Measurements from ENCODE around the gene ANO1.
A peak's percentile ranks its signal among the peaks of the same experiment; 100 is the strongest.

The ANO1 gene

DNA sequence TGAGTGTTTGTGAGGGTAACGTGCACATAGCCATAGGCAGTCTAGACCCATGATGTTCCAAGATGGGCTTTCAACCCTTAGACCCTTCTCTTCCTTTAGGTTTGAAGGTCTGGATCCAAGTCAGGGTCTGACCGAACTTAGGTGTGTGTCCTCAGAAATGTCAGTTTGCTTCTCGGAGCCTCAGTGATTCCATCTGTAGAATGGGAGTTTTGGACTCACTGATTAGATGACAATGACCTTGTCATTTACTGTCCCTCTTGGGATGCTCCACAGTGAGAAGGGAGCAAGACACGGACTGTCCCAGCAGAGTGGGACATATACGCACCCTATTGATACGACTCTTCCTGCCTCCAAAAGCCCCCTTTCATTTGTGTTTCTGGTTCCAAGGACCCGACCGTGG is 37.7 kb downstream of the ANO1 start:
- DNase-seq (ENCODE audit: low read depth in 2 of 2), result no peak

DNA sequence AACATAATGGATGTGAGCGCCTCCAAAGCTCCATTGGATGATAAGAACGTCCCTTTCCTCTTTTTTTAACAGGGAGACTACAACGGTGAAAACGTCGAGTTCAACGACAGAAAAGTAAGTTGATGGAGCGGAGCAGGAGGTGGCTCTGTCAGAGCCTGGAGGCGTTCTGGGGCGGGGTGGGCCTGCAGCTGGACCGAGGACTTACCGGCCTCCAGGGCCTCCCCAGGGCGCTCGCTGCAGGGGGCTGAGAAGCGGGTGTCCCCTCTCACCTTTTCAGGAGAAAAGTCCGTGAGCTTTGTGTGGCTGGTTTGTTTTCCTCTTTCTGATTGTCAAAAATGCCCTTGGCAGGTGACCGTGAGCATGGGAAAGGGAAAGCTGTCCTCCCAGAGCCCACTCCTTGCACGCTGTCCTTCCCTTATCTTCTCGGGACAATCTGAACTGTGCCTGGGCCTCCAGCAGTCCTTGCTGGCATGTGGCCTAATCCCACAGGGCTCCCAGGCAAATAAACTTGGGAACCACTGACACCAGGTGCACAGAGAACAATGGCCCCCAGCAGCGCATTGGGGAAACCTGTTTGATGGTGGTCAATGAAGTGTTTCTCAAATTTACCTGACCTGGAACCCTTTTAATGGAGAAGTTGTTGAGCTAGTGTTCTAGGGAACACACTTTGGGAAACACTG is 38.4 kb downstream of the ANO1 start:
- no peak for DNase-seq (ENCODE audit: low read depth in 2 of 2)

GRCh38 chr11:70117567-70118145 is 39.5 kb downstream of the ANO1 start:
- no peak for DNase-seq (ENCODE audit: low read depth in 2 of 2)

DNA sequence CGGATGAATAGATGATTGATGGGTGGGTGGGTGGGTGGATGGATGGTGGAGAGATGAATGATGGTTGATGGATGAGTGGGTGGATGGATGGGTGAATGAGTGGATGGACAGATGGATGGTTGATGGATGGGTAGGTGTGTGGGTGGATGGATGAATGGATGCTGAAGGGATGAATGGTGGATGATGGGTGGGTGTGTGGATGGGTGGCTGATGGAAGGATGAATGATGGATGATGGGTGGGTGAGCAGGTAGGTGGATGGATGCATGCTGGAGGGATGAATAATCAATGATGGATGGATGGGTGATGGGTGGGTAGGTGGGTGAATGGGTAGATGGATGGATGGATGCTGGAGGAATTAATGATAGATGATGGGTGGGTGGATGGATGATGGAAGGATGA is 40.5 kb downstream of the ANO1 start:
- no peak for DNase-seq (ENCODE audit: low read depth in 2 of 2)

DNA sequence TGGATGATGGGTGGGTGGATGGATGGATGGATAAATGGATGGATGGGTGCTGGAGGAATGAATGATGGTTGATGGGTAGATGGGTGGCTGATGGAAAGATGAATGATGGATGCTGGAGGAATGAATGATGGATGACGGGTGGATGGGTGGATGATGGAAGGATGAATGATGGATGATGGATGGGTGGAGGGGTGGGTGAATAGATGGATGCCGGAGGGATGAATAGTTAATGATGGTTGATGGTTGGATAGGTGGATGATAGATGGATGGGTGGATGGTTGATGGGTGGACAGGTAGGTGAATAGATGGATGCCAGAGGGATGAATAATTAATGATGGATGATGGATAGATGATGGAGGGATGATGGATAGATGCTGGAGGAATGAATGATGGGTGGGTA is 41.4 kb downstream of the ANO1 start:
- DNase-seq (ENCODE audit: low read depth in 2 of 2), result no peak

GRCh38 chr11:70120674-70121073 is 42.6 kb downstream of the ANO1 start:
- DNase-seq (ENCODE audit: low read depth in 2 of 2), result no peak

DNA sequence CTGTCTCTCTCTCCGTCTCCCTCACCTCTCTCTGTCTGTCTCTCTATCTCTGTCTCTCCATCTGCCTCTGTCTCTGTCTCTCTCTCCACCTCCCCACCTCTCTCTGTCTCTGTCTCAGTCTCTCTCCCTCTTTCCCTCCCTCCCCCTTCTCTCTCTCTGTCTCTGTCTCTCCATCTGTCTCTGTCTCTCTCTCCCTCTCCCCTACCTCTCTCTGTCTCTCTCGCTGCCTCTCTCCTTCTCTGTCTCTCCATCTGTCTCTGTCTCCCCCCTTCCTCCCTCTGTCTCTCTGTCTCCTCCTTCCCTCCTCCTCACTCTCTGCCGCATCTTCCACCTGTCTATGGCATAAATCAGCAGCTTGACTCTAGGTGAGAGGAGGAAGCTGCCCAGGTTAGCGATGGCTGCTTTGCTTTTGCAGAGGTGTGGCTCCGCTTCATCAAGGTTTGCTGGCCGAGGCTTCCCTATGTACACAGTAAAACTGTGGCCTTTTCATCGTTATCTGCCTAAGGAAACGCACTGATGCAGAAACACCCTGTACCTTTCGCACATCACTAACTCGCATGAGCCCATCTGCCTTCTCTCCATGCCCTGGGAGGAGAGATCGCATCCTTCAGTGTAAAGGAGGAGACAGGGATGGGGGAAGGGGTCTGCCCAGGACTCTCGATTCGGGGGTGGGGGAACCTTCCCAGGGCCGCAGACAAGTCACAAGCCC is 44.5 kb downstream of the ANO1 start:
- no peak for DNase-seq (ENCODE audit: low read depth in 2 of 2)

DNA sequence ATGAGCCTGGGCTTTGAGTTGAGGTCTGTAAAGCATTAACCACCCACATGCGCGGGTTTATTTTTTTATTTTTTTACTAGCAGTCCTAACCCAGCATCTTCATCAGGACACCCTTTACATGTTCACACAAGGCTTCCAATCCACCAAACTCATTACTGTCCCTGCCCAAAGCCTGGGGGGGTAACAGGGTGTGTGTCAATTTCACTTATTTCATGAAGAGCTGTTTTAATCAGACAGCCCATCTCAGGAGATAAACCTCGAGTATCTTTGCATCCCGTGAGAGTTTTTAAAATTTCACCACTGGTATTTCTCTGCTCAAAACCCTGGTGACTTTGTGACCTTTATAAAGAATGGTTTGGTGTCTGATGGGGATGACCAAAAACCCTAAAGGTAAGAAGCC is 45.6 kb downstream of the ANO1 start:
- DNase-seq (ENCODE audit: low read depth in 2 of 2), result no peak

DNA sequence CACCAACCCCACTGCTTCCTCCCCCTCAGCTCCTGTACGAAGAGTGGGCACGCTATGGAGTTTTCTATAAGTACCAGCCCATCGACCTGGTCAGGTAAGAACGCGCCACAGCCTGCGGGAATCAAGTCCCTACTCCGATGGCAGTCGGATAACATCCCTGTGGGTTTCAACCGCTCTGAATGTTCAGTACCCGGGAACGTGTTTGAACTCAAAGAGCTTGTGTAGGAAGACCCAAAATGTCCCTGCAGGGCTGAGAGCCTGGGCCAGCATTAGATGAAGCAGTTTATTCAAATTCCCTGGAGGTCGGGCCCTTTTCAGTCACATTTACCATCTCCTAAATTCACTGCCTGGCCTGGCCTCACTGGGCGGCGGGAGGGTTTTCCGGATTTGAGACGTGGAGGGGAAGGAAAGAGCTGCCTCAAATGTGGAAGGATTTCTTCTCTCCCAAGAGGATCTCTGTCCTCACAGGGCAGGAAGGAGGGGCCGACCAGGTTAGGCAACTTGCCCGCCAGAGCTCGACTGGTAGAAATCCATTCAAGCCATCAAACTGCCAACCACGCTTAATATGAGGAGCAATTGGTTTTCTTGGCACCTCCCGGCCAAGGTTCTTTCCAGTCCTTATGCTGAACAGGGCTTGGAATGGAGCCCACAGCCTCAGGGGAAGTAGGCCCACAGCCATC is 46.3 kb downstream of the ANO1 start:
- no peak for DNase-seq (ENCODE audit: low read depth in 2 of 2)

GRCh38 chr11:70126494-70126893 is 48.4 kb downstream of the ANO1 start:
- DNase-seq (ENCODE audit: low read depth in 2 of 2), result no peak

GRCh38 chr11:70127653-70128434 is 49.7 kb downstream of the ANO1 start:
- DNase-seq (ENCODE audit: low read depth in 2 of 2), result peak in 1 of 2 experiments; percentile 19

DNA sequence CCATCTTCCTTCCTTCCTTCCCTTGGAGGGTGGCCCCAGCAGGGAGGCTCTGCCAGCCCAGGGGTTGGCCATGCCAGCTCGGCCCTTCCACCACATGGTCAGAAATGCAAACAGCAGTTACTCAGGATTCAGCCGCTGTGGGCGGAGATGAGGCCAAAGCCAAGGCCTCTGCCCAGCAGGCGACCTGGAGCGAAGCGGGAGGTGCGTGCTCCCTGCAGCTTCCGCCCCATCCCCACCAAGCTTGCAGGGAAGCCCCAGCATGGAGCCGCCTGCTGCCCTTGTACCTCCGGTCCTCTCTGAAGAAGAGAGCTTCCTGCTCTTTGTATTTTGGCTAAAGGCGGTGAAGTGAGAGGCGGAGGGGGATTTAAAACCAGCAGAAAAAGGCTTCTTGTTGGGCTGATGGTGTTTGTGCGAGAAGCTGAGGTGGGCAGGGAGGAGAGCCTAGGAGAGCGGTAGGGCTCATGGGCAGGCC is 50.4 kb downstream of the ANO1 start:
- no peak for DNase-seq (ENCODE audit: low read depth in 2 of 2)

- DNase-seq (ENCODE audit: low read depth in 2 of 2), result no peak
Observed at GRCh38 chr11:70129051-70129592, 51.0 kb downstream of the ANO1 start.

GRCh38 chr11:70130636-70131035 is 52.5 kb downstream of the ANO1 start:
- no peak for DNase-seq (ENCODE audit: low read depth in 2 of 2)

DNA sequence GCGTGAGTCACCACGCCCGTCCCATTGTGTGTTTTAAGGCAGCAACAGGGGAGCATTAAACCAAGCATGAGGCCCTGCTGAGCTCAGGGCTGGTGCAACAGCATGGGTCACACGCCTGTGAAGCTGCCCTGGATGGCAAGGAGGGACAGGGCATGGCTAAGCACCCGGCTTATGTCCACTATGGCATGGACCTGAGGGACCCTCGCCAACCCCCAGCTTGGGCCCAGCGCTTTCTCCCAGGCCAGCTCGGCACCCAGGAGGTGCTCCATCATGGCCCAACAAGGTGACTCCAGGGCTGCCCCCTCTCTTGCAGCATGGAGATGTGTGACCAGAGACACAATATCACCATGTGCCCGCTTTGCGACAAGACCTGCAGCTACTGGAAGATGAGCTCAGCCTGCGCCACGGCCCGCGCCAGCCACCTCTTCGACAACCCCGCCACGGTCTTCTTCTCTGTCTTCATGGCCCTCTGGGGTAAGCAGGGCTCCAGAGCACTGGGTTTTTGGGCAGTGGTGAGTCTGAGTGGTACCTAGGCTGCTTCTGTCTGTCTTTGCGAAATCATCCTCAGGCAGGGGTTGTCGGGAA is 53.6 kb downstream of the ANO1 start:
- DNase-seq (ENCODE audit: low read depth in 2 of 2), result no peak

- DNase-seq (ENCODE audit: low read depth in 2 of 2), result no peak
Observed at GRCh38 chr11:70132641-70133040, 54.5 kb downstream of the ANO1 start.

DNA sequence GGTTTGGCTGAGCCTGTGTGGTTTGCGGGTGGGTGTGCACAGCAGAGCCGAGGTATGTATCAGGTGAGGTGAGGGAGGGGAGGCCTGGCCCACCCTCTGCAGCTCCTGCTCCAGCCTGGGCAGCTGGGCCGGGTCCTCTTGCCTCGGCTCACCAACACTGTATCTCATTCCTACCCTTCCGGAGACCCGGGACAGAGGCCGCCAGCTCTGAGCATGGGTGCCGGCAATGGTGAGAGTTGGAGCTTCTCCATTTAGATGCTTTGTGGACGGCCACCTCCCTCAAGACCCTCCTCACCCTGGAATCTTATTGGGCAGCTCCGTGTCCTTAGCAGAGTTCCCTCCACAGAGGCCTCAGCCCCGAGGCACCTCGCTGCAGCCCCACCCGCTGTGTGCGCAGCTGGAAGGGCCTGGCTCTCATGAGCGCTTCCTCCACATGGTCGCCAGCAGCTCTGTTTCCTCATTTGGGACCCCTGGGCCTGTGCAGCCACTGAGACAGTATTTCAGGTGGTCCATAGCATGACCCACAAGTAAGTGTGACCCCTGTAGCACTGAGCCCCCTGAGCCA is 55.7 kb downstream of the ANO1 start:
- DNase-seq (ENCODE audit: low read depth in 2 of 2), result no peak

DNA sequence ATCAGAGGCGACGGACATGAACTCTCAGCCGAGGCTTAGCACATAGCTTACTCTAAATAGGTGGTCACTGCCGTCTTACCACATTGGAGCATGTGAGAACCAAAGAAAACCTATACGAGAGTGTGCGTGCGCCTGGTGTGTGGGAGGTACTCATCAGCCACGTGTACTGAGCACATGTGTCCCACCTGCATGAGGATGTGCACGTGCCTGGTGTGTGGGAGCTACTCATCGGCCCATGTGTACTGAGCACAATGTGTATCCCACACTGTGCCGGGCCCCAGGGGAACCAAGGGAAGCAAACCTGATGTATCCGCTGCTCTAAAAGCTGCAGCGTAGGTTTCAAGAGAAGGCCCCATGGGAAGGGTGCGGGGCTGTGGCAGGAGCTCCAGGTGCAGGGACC is 56.4 kb downstream of the ANO1 start:
- DNase-seq (ENCODE audit: low read depth in 2 of 2), result no peak

DNA sequence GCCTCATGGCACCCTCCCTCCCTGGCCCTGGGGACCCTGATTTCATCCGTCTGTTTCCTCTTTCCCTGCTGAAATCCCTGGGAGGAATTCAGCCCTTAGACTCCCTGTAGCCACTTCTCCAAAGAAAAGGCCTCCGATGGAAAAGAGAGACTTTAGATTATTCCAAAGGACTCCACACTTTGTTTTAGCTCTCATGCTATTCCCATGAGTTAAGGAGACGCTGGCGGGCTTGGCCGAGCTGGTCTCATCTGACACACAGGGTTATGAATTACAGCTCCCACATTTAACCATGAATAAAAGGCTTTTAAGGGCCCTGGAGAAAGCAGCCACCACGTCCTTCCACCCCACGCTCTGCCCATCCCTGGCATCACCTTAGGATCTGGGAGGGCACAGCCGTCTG is 57.0 kb downstream of the ANO1 start:
- no peak for DNase-seq (ENCODE audit: low read depth in 2 of 2)

DNA sequence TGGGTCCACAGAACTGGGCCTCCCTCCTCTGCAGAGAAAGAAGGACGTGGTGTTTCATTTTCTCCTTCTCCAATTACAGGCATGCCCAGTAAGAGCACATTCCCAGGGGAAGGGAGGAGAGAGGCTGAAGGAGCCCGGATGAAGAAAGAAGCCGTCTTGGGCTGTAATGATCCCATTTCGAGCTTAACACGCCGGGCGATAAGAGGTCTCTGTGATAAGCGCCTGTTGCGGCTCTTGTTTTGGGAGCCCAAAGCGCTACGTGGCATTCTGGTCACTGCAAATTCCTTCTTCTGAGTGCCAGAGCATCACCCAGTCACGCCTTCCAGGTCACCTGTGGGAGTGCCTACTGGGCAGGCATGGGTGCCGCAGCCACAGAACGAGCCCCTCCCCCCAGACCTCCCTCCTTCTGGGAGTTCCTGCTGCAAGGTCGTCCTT is 57.5 kb downstream of the ANO1 start:
- DNase-seq (ENCODE audit: low read depth in 2 of 2), result no peak

DNA sequence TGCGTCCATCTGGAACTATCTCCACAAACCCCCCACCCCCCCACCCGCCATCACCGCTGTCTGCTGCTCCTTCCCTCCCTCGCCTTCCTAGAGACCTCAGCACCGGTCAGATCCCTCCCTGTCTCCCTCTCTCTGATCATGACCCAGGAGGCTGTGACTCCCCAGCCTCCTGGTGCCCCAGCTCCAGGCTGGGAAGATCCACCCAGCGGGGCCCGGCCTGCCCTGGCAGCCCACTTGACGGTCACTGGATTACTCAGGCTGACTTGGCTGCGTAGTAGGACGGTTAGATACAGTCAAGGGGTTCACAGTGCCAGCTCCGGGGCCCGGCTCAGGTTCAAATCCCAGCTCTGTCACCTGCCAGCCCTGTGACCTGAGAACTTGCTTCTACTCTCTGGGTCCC is 59.3 kb downstream of the ANO1 start:
- no peak for DNase-seq (ENCODE audit: low read depth in 2 of 2)

Measured in fibroblast of skin of left biceps (primary cell).